SK-N-SH (cell line): ENCODE results near the gene DDX42. TPM values are rescaled to one million over a fixed set of nuclear protein-coding genes. Genes with fewer than 3 reads are reported as not detected.
A peak's percentile ranks its signal among the peaks of the same experiment; 100 is the strongest.

ENCODE experiments used
- CTCF ChIA-PET: fragments of 300-600, 350-600 bp; formaldehyde crosslinking; extraction: SDS; loops from one replicate; lab custom pipeline; 2021; lab: Yijun Ruan, JAX
- POLR2A ChIA-PET: fragments of 350-600 bp; sonication (Branson Sonifier 250); formaldehyde crosslinking; extraction: SDS; loops from one replicate; lab custom pipeline; 2020; ENCODE audit warnings: antibody characterized with exemption, inconsistent platforms; lab: Yijun Ruan, JAX
- DNase-seq: peaks from one replicate; pipeline ENCODE4 v3.0.0; 2012
- H2AFZ ChIP-seq: fragments of 200-600 bp; sonication (generic); 2 replicates; pipeline ENCODE4 v1.8.1; 2016; ENCODE audit warnings: antibody characterized with exemption, mild to moderate bottlenecking, low read depth
- H3F3A ChIP-seq: fragments of 200-600 bp; sonication (generic); replicated peaks from 2 replicates; pipeline ENCODE3; 2016; ENCODE audit warnings: antibody characterized with exemption, mild to moderate bottlenecking; ENCODE audit not compliant: insufficient read depth
- H3K27ac ChIP-seq, 2 experiments: fragments of 200-500 bp in 1 of 2; fragments of 200-600 bp in 1 of 2; sonication (Bioruptor generic) in 1 of 2; sonication (generic), shearing (Covaris generic) in 1 of 2; 2 replicates each; pipeline versions ENCODE4 v1.5.1 to v1.6.1; 2014 to 2016; ENCODE audit warnings: low read depth in 2 of 2, inconsistent platforms in 1 of 2, low read length in 1 of 2, mild to moderate bottlenecking in 1 of 2, mixed read lengths in 1 of 2
- H3K27me3 ChIP-seq: fragments of 200-600 bp; sonication (generic), shearing (Covaris generic); 2 replicates; pipeline ENCODE4 v1.6.1; 2016; ENCODE audit warnings: mixed run types; ENCODE audit not compliant: insufficient read depth
- H3K36me3 ChIP-seq, 2 experiments: fragments of 200-500 bp in 1 of 2; fragments of 200-600 bp in 1 of 2; sonication (Bioruptor generic) in 1 of 2; sonication (generic) in 1 of 2; replicated peaks in 1 of 2; 2 replicates each; pipeline versions ENCODE3 to v1.5.1; 2014 to 2016; ENCODE audit warnings: low read length in 1 of 2, mild to moderate bottlenecking in 1 of 2; ENCODE audit not compliant: insufficient read depth in 2 of 2, control insufficient read depth in 1 of 2
- H3K4me1 ChIP-seq, 2 experiments: fragments of 200-500 bp in 1 of 2; fragments of 200-600 bp in 1 of 2; sonication (Bioruptor generic) in 1 of 2; sonication (generic), shearing (Covaris generic) in 1 of 2; 2 replicates each; pipeline versions ENCODE4 v1.5.1 to v1.6.1; 2014 to 2016; ENCODE audit warnings: low read depth in 1 of 2, low read length in 1 of 2, mixed run types in 1 of 2; ENCODE audit not compliant: insufficient read depth in 2 of 2, control insufficient read depth in 1 of 2
- H3K4me2 ChIP-seq: fragments of 200-600 bp; sonication (generic), shearing (Covaris generic); 2 replicates; pipeline ENCODE4 v1.6.1; 2017; ENCODE audit warnings: mixed run types
- H3K4me3 ChIP-seq, 2 experiments: fragments of 200-500 bp in 1 of 2; fragments of 200-600 bp in 1 of 2; sonication (Bioruptor generic) in 1 of 2; sonication (generic), shearing (Covaris generic) in 1 of 2; 2 replicates each; pipeline versions ENCODE4 v1.5.1 to v1.8.1; 2014 to 2016; ENCODE audit warnings: low read depth in 2 of 2, inconsistent platforms in 1 of 2, low read length in 1 of 2, mild to moderate bottlenecking in 1 of 2, mixed read lengths in 1 of 2, moderate library complexity in 1 of 2
- H3K79me2 ChIP-seq: fragments of 200-600 bp; sonication (generic); 2 replicates; pipeline ENCODE4 v1.8.1; 2017; ENCODE audit warnings: mild to moderate bottlenecking; ENCODE audit not compliant: insufficient read depth
- H3K9ac ChIP-seq: fragments of 200-600 bp; sonication (generic); 2 replicates; pipeline ENCODE4 v1.6.1; 2017; ENCODE audit warnings: mixed run types
- H3K9me2 ChIP-seq: fragments of 200-600 bp; sonication (generic); 2 replicates; pipeline ENCODE4 v1.6.1; 2017; ENCODE audit warnings: mixed run types
- H3K9me3 ChIP-seq: fragments of 200-600 bp; sonication (generic); 2 replicates; pipeline ENCODE4 v1.6.1; 2017; ENCODE audit warnings: mixed run types, mild to moderate bottlenecking, moderate library complexity
- H4K20me1 ChIP-seq: fragments of 200-600 bp; sonication (generic); 2 replicates; pipeline ENCODE4 v1.6.1; 2017; ENCODE audit warnings: mild to moderate bottlenecking, mixed run types; ENCODE audit not compliant: insufficient read depth
- CHD2 ChIP-seq: fragments of 150-350 bp; IDR thresholded peaks from 2 replicates; pipeline ENCODE4 v1.6.1; 2018; ENCODE audit warnings: low read length; ENCODE audit not compliant: partially characterized antibody
- FOXJ3 ChIP-seq: sonication (generic); formaldehyde crosslinking; IDR thresholded peaks from 2 replicates; pipeline ENCODE4 v1.5.1; 2020; ENCODE audit warnings: mild to moderate bottlenecking, missing genetic modification reagents
- MEF2A ChIP-seq: IDR thresholded peaks from 2 replicates; pipeline ENCODE4 v1.4.0; 2012; ENCODE audit warnings: low read depth, borderline replicate concordance
- MXI1 ChIP-seq: IDR thresholded peaks from 2 replicates; pipeline ENCODE4 v1.6.1; 2012; ENCODE audit warnings: mild to moderate bottlenecking, low read depth, low read length, improper control_type of control experiment
- NFIC ChIP-seq: IDR thresholded peaks from 2 replicates; pipeline ENCODE4 v1.4.0; 2012; ENCODE audit warnings: borderline replicate concordance
- RAD21 ChIP-seq: IDR thresholded peaks from 2 replicates; pipeline ENCODE4 v1.6.1; 2012; ENCODE audit warnings: mild to moderate bottlenecking, low read length
- RXRA ChIP-seq: IDR thresholded peaks from 2 replicates; pipeline ENCODE4 v1.4.0; 2012; ENCODE audit warnings: low read depth, mild to moderate bottlenecking, borderline replicate concordance
- TCF12 ChIP-seq: IDR thresholded peaks from 2 replicates; pipeline ENCODE4 v1.4.0; 2012
- WGBS: methylation state at CpG from one replicate; pipeline ENCODE4 v1.1.6; 2017; ENCODE audit warnings: low lambda C conversion rate; 5-methylcytosine and 5-hydroxymethylcytosine counted together
- polyA plus RNA-seq, 3 experiments: library from polyadenylated mRNA; depleted of rRNA; stranded (reverse); fragments of >200 nt; gene quantifications; 2 replicates each; pipeline ENCODE4 v1.2.3, GENCODE V29; 2012
- TF ChIP-seq, protein P1 (sequence below): IDR thresholded peaks from 2 replicates; pipeline ENCODE4 v1.4.0; 2012; ENCODE audit warnings: low read depth
- TF ChIP-seq, protein P2 (sequence below): fragments of 150-350 bp; IDR thresholded peaks from 2 replicates; pipeline ENCODE4 v1.6.1; 2016; ENCODE audit warnings: mild to moderate bottlenecking, low read depth, low read length

The DDX42 gene
- polyA plus RNA-seq, 1 of the 3 experiments (the other 2 are of a cell fraction) = 115 TPM

DNA sequence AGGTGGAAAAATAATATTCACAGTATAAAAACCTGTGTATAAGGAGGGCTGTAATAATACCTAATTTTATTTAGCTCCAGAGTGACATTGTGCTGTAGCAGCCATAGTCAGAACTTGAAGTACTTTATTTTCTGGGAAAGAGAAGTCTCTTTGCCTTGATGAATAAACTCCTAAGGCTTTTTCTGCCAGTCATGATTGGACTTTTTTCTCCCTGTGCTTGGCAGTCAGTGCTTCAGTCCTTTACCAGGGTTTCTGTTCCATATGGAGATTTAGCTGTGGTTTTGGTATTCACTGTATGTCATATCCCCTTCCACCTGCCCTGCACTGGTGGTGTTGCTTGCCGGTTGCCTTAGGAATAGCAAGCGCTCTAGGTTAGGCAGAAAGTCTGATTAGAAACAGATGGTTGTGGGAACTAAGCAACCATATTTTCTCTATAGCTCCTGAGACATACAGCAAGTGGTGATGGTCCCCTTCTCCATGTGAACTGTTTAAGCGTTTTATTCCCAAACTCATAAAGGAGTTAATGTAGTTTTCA is 24.7 kb downstream of the DDX42 start:
- H3F3A ChIP-seq = peaks cover 22% of the 10 kb centered on the region
- H3K4me2 ChIP-seq = no peak overlapping the region
- DNase-seq = no peak
- ChIA-PET POLR2A (interaction anchor here (0.8 to 3.2 kb wide), 3 partner anchors 13 to 25 kb away, joined by 3 to 8 read pairs (median 4); partner anchors contain the start of genes CCDC47 and DDX42), CTCF (interaction anchor here (0.6 to 2.4 kb wide), 10 partner anchors 11 to 373 kb away, joined by 3 to 9 read pairs (median 4); partner anchors contain the start of genes CCDC47 and DDX42)
- no peak overlapping the region for H2AFZ ChIP-seq
- H3K27me3 ChIP-seq = no peaks in the 10 kb centered on the region
- H3K4me3 ChIP-seq = no peak overlapping the region
- 80% methylated on average over 3 of the region's 3 CpGs for WGBS
- H3K9ac ChIP-seq = no peak overlapping the region
- H3K27ac ChIP-seq = peak overlapping the region; percentile 5 to 17; a peak in 2 of 4 replicates
- H3K79me2 ChIP-seq = peaks cover 92% of the 10 kb centered on the region
- H3K9me3 ChIP-seq = no peaks in the 10 kb centered on the region
- H3K4me1 ChIP-seq = peaks cover 0 to 5% of the 10 kb centered on the region in 2 experiments; a peak in 2 of 4 replicates
- TF ChIP-seq TCF12 = peak; percentile 67
- no peak for TF ChIP-seq NFIC
- 0 out of 2 replicates have a peak, but pooled peaks have one; percentile 56 for TF ChIP-seq MXI1
- H3K36me3 ChIP-seq = peaks cover 85 to 98% of the 10 kb centered on the region in 2 experiments
- H3K9me2 ChIP-seq = no peaks in the 10 kb centered on the region
- H4K20me1 ChIP-seq = peaks cover 20% of the 10 kb centered on the region

DNA sequence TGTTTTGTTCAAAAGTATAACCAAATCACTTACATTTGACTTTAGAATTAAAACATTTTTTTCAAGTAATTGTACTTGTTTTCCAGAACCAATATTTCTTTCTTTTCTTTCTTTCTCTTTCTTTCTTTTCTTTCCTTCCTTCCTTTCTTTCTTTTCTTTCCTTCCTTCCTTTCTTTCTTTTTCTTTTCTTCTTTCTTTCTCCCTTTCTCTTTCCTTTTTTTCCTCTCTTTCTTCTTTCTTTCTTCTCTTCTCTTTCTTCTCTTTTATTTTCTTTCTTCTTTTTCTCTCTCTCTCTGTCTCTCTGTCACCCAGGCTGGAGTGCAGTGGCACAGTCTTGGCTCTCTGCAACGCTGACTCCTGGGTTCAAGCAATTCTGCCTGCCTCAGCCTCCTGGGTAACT is 26.8 kb downstream of the DDX42 start:
- ChIA-PET POLR2A (no interaction called here), CTCF (interaction anchor here (1.1 to 1.9 kb wide), 3 partner anchors 9 to 29 kb away, joined by 3 to 8 read pairs (median 4); no protein-coding TSS in a partner anchor)
- H3K36me3 ChIP-seq = peaks cover 84 to 99% of the 10 kb centered on the region in 2 experiments
- no peak overlapping the region for H3K4me3 ChIP-seq
- H3F3A ChIP-seq = peaks cover 22% of the 10 kb centered on the region
- no peak overlapping the region for H3K9ac ChIP-seq
- TF ChIP-seq, protein P1, sequence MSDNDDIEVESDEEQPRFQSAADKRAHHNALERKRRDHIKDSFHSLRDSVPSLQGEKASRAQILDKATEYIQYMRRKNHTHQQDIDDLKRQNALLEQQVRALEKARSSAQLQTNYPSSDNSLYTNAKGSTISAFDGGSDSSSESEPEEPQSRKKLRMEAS = no peak
- TF ChIP-seq RAD21 (no peak), NFIC (no peak), FOXJ3 (no peak), RXRA (no peak), MEF2A (no peak), CHD2 (no peak)
- TF ChIP-seq, protein P2, sequence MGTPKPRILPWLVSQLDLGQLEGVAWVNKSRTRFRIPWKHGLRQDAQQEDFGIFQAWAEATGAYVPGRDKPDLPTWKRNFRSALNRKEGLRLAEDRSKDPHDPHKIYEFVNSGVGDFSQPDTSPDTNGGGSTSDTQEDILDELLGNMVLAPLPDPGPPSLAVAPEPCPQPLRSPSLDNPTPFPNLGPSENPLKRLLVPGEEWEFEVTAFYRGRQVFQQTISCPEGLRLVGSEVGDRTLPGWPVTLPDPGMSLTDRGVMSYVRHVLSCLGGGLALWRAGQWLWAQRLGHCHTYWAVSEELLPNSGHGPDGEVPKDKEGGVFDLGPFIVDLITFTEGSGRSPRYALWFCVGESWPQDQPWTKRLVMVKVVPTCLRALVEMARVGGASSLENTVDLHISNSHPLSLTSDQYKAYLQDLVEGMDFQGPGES = no peak
- no peak overlapping the region for H3K4me2 ChIP-seq
- DNase-seq = no peak
- 100% methylated on average over 1 of the region's 1 CpG for WGBS
- H3K4me1 ChIP-seq = peaks cover 0 to 5% of the 10 kb centered on the region in 2 experiments; a peak in 2 of 4 replicates
- H3K9me3 ChIP-seq = no peaks in the 10 kb centered on the region
- no peaks in the 10 kb centered on the region for H3K9me2 ChIP-seq
- H2AFZ ChIP-seq = no peak overlapping the region
- no peak overlapping the region for H3K27ac ChIP-seq
- H3K27me3 ChIP-seq = no peaks in the 10 kb centered on the region
- H4K20me1 ChIP-seq = peaks cover 20% of the 10 kb centered on the region
- H3K79me2 ChIP-seq = peaks cover 82% of the 10 kb centered on the region
